K562 (cell line): Measurements from ENCODE around the gene FDX2. TPM values are rescaled to one million over a fixed set of nuclear protein-coding genes. Genes with fewer than 3 reads are reported as not detected.

Experiments used
- ATAC-seq: fragments of 200-7000 bp; cut with Tn5 transposase; 3 replicates; pipeline ENCODE4 v1.9.1; 2020; ENCODE audit warnings: moderate library complexity
- BruUV-seq: library from RNA; stranded (reverse); fragments of 400-500 nt; replicated peaks from 2 replicates; lab custom pipeline; 2021; lab: Mats Ljungman, UMichigan
- CTCF ChIA-PET: fragments of 300-600 bp; formaldehyde crosslinking; extraction: SDS; loops from one replicate; lab custom pipeline; 2021; ENCODE audit warnings: low intra/inter-chr PET ratio; lab: Yijun Ruan, JAX
- POLR2A ChIA-PET: fragments of 300-600, 350-650 bp; sonication (Branson Sonifier 250); formaldehyde crosslinking; extraction: SDS; loops from one replicate; lab custom pipeline; 2021; ENCODE audit warnings: antibody characterized with exemption, inconsistent platforms; lab: Yijun Ruan, JAX
- DNase-seq, 4 experiments: peaks; one replicate each; pipeline versions ENCODE4 v3.0.0 to v3.0.0-alpha.2; 2011 to 2018; ENCODE audit warnings: low spot score in 3 of 4, mixed read lengths in 3 of 4; ENCODE audit errors: extremely low read depth in 1 of 4
- FAIRE-seq: peaks from 2 replicates; lab custom pipeline; 2011; peaks lifted over from hg19 to GRCh38; lab: Jason Lieb, UNC
- H2AFZ ChIP-seq: 2 replicates; pipeline ENCODE4 v1.6.0; 2011; ENCODE audit warnings: low read depth, low read length, control low read depth, inconsistent platforms
- H3K27ac ChIP-seq: fragments of 200-600 bp; 3 replicates; pipeline ENCODE4 v1.8.0; 2011; ENCODE audit warnings: low read depth, mild to moderate bottlenecking, control low read depth, inconsistent platforms, low read length, moderate library complexity, mixed read lengths; ENCODE audit errors: extremely low read depth
- H3K27me3 ChIP-seq, 2 experiments: fragments of 300-600 bp in 1 of 2; 2 replicates in 1 of 2; 3 replicates in 1 of 2; pipeline versions ENCODE4 v1.6.0 to v1.8.0; 2011; ENCODE audit warnings: inconsistent platforms in 2 of 2, low read length in 2 of 2, mild to moderate bottlenecking in 1 of 2, mixed read lengths in 1 of 2, moderate library complexity in 1 of 2; ENCODE audit not compliant: control insufficient read depth in 2 of 2, insufficient read depth in 2 of 2
- H3K36me3 ChIP-seq: fragments of 300-600 bp; 3 replicates; pipeline ENCODE4 v1.8.0; 2011; ENCODE audit warnings: mild to moderate bottlenecking, low read length, inconsistent platforms; ENCODE audit not compliant: control insufficient read depth, insufficient read depth
- H3K4me1 ChIP-seq, 2 experiments: fragments of 200-600 bp in 1 of 2; replicated peaks in 1 of 2; 2 replicates in 1 of 2; 3 replicates in 1 of 2; pipeline versions ENCODE4 v1.5.1 to v1.8.0; 2011; ENCODE audit warnings: inconsistent platforms in 2 of 2, low read length in 2 of 2, mild to moderate bottlenecking in 1 of 2, mixed read lengths in 1 of 2, moderate library complexity in 1 of 2; ENCODE audit not compliant: control insufficient read depth in 2 of 2, insufficient read depth in 2 of 2
- H3K4me2 ChIP-seq: 2 replicates; pipeline ENCODE4 v1.6.1; 2011; ENCODE audit warnings: low read length, control low read depth, inconsistent platforms, mixed read lengths; ENCODE audit not compliant: insufficient read depth
- H3K4me3 ChIP-seq: fragments of 200-600 bp; sonication (generic), shearing (Covaris generic); 2 replicates; pipeline ENCODE4 v1.5.1; 2016; ENCODE audit warnings: control low read depth, inconsistent platforms
- H3K79me2 ChIP-seq: fragments of 200-600 bp; 3 replicates; pipeline ENCODE4 v1.8.0; 2011; ENCODE audit warnings: low read length, inconsistent platforms; ENCODE audit not compliant: control insufficient read depth, insufficient read depth
- H3K9ac ChIP-seq, 2 experiments: 2 replicates each; pipeline versions ENCODE4 v1.6.0 to v1.6.1; 2011; ENCODE audit warnings: low read depth in 2 of 2, low read length in 2 of 2, control low read depth in 1 of 2, inconsistent platforms in 1 of 2, mild to moderate bottlenecking in 1 of 2, mixed read lengths in 1 of 2; ENCODE audit not compliant: insufficient read depth in 1 of 2
- H3K9me1 ChIP-seq: one replicate; pipeline ENCODE4 v1.6.0; 2011; ENCODE audit warnings: inconsistent platforms, mild to moderate bottlenecking, low read length, moderate library complexity; ENCODE audit not compliant: control insufficient read depth, insufficient read depth
- H3K9me3 ChIP-seq: replicated peaks from 2 replicates; pipeline ENCODE4 v1.5.1; 2011; ENCODE audit warnings: low read depth, low read length, inconsistent platforms; ENCODE audit not compliant: control insufficient read depth, insufficient read depth
- H4K20me1 ChIP-seq: replicated peaks from 2 replicates; pipeline ENCODE4 v1.6.1; 2011; ENCODE audit warnings: low read length, inconsistent platforms, mixed read lengths; ENCODE audit not compliant: control insufficient read depth, insufficient read depth
- CBFB ChIP-seq: sonication (generic); formaldehyde crosslinking; IDR thresholded peaks from 2 replicates; pipeline ENCODE4 v1.4.0; 2020; ENCODE audit warnings: mild to moderate bottlenecking, missing genetic modification reagents
- POLR2G ChIP-seq: fragments of 200-400 bp; formaldehyde crosslinking; IDR thresholded peaks from 2 replicates; pipeline ENCODE4 v1.6.1; 2017; ENCODE audit warnings: low read depth, mild to moderate bottlenecking, antibody characterized with exemption, low read length, moderate library complexity
- RBFOX2 ChIP-seq: fragments of 200-400 bp; formaldehyde crosslinking; IDR thresholded peaks from 2 replicates; pipeline ENCODE4 v1.6.1; 2017; ENCODE audit warnings: low read depth, mild to moderate bottlenecking, low read length, moderate library complexity
- RBM22 ChIP-seq: fragments of 200-400 bp; formaldehyde crosslinking; IDR thresholded peaks from 2 replicates; pipeline ENCODE4 v1.6.1; 2018; ENCODE audit warnings: low read length, low read depth; ENCODE audit not compliant: poor library complexity, severe bottlenecking
- YY1 ChIP-seq, 3 experiments: IDR thresholded peaks; 2 replicates each; pipeline ENCODE4 v1.6.1; 2011; ENCODE audit warnings: low read length in 2 of 3, mild to moderate bottlenecking in 2 of 3, moderate library complexity in 2 of 3, borderline replicate concordance in 1 of 3, control low read depth in 1 of 3, low read depth in 1 of 3; ENCODE audit not compliant: insufficient read depth in 3 of 3, insufficient replicate concordance in 2 of 3, control insufficient read depth in 1 of 3, insufficient read length in 1 of 3; ENCODE audit errors: extremely low read depth in 1 of 3
- WGBS: fragments of 100-300 bp; shearing (Covaris generic); methylation state at CpG from one replicate; pipeline ENCODE4 v1.1.6; 2016; ENCODE audit warnings: low coverage, mixed read lengths; ENCODE audit not compliant: insufficient coverage; ENCODE audit errors: missing lambda C conversion rate; 5-methylcytosine and 5-hydroxymethylcytosine counted together
- in situ Hi-C: fragments of 300-500 bp; cut with MboI; formaldehyde crosslinking; loops from 4 replicates; pipeline ENCODE4 v1.15.0; 2018; ENCODE audit warnings: inconsistent platforms, mixed read lengths
- intact Hi-C: fragments of 100-400 bp; cut with micrococcal nuclease; formaldehyde crosslinking; loops from 2 replicates; pipeline ENCODE4 v1.14.2; 2022
- polyA plus RNA-seq, 8 experiments: library from polyadenylated mRNA; depleted of rRNA in 4 of 8; stranded (reverse) in 5 of 8; unstranded in 3 of 8; fragments of >200 nt; fragmentation: Nextera tagmentation in 2 of 8; fragmentation: Illumina TruSeq in 1 of 8; extraction: Ambion mirVana in 2 of 8; extraction: Trizol in 1 of 8; gene quantifications; 2 replicates each; pipeline versions ENCODE4 v1.2.1 to v1.2.3, GENCODE V29; 2011 to 2014; ENCODE audit warnings: inconsistent platforms in 1 of 8, missing spikeins in 1 of 8
- total RNA-seq, 7 experiments: library from RNA; depleted of rRNA in 6 of 7; stranded (reverse); fragments of >200 nt in 6 of 7; fragmentation: Illumina TruSeq in 2 of 7; extraction: Trizol in 2 of 7; gene quantifications; 2 replicates each; pipeline versions ENCODE4 v1.2.1 to v1.2.3, GENCODE V29; 2011 to 2021; ENCODE audit warnings: low replicate concordance in 1 of 7

FDX2 gene
- total and polyA plus RNA-seq, 9 of the 15 experiments (the other 6 are each of a cell fraction or from before 2014, with no cell fraction given) = 2.5 to 49.8 (median 29.7) TPM

DNA sequence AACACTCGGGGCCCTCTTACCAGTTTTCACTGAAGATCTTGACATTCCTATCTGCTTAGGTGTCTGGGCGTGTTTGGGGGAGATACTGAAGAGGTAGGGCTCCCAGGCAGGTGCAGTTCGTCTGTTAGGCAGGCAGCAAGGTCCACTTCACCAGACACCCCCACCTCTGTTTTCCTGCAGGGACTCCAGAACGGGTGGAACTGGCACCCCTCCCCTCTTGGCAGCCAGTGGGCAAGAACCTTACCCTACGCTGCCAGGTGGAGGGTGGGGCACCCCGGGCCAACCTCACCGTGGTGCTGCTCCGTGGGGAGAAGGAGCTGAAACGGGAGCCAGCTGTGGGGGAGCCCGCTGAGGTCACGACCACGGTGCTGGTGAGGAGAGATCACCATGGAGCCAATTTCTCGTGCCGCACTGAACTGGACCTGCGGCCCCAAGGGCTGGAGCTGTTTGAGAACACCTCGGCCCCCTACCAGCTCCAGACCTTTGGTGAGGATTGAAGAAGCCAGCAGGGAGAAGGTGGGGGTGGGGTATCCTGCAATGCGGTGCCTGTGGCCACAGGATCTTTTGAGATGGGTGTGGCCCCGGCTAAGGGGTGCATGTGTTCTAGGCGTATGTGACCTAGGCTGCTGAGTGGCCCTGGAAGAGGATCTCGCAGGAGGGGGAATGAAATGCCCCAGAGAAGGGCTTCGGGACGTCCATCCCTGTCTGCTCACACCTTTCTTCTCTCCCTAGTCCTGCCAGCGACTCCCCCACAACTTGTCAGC, 32.3 kb downstream of the FDX2 start:
- in situ Hi-C loops = no loop called here
- 0 out of 2 replicates have a peak, but pooled peaks have one; percentile 28 for TF ChIP-seq CBFB (CRISPR knock-in tag)
- TF ChIP-seq POLR2G = peak; percentile 59
- no peak for TF ChIP-seq YY1 (IDR thresholded peaks at IDR 0.05; ENCODE audit: borderline replicate concordance in 1 of 3, control insufficient read depth in 1 of 3, extremely low read depth in 1 of 3, insufficient read depth in 3 of 3, insufficient read length in 1 of 3, insufficient replicate concordance in 2 of 3, low read depth in 1 of 3, low read length in 2 of 3)
- peak; percentile 28 for TF ChIP-seq RBM22
- TF ChIP-seq RBFOX2 = peak; percentile 41; the same call in 1 of the 2 replicates

More for the DNA sequence above, 32.3 kb downstream of the FDX2 start:
- peak overlapping the region in 1 of 2 experiments; percentile 86; a peak in 2 of 4 replicates for H3K9ac ChIP-seq
- ATAC-seq (no peak), DNase-seq (peak in 1 of 4 experiments; percentile 32), FAIRE-seq (no peak)
- H3K4me1 ChIP-seq = peaks cover 28 to 50% of the 10 kb centered on the region in 2 experiments; a peak in 4 of 5 replicates
- ChIA-PET CTCF (no interaction called here), POLR2A (interaction anchor here (0.6 kb wide), 1 partner anchor 14 kb away, joined by 4 read pairs; no protein-coding TSS in a partner anchor)
- no peaks in the 10 kb centered on the region for H3K27me3 ChIP-seq
- BruUV-seq = no TSS peak
- peaks cover 71% of the 10 kb centered on the region for H3K36me3 ChIP-seq
- no peaks in the 10 kb centered on the region for H3K9me3 ChIP-seq
- intact Hi-C loops = no loop called here
- H2AFZ ChIP-seq = no peak overlapping the region
- H3K79me2 ChIP-seq = peaks cover 29% of the 10 kb centered on the region
- no peak overlapping the region for H3K4me3 ChIP-seq
- peaks cover 6% of the 10 kb centered on the region for H3K9me1 ChIP-seq
- H4K20me1 ChIP-seq = no peaks in the 10 kb centered on the region
- H3K4me2 ChIP-seq = peak overlapping the region; percentile 20; the same call in 1 of the 2 replicates
- H3K27ac ChIP-seq = peak overlapping the region; percentile 38; the same call in 1 of the 3 replicates
- 71% methylated on average over 18 of the region's 23 CpGs for WGBS
